HG02798 (cell line): ENCODE measurements around the gene TMEM52.

Source experiments
- ATAC-seq: cut with Tn5 transposase; IDR thresholded peaks from one replicate; pipeline ENCODE4 v1.9.1; 2021; ENCODE audit warnings: mild to moderate bottlenecking; ENCODE audit not compliant: unreplicated experiment, poor library complexity

The TMEM52 gene

DNA sequence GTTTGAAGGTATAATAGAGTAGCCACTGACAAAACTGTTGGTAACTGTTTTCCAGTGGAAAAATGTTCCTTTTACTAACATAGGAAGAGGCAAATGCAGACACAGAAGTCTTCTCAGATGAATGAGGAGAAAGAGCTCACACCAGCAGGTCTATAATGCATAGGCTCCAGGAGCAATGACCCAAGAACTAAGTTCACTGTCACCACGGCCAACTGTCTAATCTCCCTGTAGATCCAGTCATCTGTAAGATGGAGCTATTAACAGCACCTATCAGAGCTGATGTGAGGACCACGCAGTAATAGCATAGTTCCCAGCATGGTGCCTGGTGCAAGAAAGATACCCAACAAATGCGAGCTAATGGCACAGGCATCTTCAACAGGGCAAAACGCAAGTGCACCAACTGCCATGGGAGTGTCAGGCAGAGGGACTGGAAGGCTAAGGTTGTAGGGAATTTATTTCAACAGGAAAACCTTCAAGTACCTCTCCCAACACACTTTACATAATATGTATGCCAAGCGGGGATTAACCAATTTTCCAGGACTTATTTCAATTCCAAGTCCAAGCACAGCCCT, 41.1 kb downstream of the TMEM52 start:
- ATAC-seq = no peak

DNA sequence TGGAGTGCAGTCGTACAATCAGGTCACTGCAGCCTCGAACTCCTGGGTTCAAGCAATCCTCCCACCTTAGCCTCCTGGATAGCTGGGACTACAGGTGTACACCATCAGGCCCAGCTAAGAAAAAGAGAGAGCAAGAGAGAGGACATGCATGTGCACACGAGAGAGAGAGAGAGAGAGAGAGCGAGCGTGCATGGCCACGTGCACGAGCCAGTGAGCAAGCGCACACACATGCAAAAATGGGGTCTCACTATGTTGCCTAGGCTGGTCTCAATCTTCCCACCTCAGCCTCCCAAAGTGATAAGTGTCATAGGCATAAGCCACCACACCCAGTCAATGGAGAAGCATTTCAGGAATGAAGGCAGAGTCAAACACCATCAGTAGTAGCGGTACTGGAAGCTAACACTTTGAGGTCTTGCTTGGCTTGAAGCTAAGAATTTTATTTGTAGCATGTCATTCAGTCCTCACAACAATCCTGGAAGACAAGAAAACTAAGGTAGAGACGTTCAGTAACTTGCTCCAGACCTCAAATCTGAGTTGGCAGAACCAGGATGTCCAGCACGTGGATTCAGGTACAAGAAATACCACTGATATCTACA, 42.6 kb downstream of the TMEM52 start:
- no peak for ATAC-seq

DNA sequence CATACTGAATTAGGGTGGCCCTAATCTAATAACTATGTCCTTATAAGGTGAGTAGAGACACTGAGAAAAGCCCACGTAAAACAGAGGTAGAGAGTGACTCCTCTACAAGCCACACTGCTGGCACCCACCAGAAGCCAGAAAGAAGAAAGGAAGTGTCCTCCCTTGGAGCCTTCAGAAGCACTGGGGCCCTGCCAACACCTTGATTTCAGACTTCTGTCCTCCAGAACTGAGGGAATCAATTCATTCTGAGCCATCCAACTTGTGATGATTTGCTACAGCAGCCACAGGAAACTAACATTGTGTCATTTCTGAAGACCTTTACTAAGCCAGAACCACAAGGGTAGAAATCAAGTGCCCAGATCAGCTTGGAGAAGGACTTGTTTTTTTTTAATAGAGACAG, 43.1 kb downstream of the TMEM52 start:
- no peak for ATAC-seq

DNA sequence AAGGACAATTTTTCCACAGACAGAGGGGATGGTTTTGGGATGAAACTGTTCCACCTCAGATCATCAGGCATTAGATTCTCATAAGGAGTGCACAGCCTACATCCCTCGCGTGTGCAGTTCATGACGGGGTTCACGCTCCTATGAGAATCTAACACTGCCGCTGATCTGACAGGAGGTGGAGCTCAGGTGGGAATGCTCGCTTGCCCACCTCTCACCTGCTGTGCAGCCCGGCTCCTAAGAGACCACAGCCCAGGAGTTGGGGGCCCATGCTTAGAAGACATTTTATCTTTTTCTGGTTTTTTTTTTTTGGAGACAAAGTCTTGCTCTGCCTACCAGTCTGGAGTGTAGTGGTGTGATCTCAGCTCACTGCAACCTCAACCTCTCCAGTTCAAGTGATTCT, 44.2 kb downstream of the TMEM52 start:
- no peak for ATAC-seq

DNA sequence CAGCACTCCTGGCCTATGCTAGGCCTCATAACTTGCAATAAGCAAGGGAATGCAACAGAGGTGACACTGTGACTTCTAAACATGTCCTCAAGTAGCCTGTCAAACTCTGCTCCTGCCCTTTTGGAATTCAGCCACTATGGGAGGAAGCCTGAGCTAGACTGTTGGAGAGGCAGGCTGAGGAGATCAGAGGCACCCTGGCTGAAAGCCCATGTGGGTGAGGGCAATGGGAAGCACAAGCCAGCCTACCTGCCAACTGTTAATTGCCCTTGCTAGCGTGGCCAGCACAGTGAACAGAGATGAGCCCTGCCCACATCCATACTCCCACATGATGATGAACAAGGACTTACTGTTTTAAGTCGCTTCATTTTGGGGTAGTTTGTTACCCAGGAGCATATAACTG, 45.9 kb downstream of the TMEM52 start:
- no peak for ATAC-seq

DNA sequence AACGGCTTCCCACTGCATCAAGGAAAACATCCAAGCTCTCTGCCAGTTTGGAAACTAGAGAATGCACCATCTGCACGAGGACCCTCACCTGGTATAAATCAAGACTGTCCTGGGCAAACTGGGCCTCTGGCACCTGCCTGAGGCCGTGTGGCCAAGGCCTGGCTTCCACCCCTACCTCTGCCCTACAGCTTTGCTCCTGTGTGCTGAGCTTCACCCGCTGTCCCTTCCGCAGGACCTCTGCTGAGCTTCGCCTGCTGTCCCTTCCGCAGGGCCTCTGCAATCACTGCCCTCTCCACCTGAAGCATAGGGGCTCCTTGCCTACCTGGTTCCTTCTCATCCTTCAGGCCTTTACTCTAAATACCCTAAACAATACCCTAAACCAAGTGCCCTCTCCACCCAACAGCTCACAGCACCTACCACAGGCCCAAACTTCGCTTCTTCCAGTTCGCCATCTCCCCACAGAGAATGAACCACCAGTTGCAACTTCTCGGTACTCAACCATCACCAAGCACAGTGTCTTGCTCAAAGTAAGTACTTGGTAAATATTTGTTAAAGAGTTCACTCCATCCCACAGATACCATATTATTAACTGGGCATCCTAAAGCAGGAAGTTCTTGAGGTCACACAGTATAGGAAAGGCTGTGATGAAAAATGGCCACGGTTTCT, 46.6 kb downstream of the TMEM52 start:
- ATAC-seq = no peak

DNA sequence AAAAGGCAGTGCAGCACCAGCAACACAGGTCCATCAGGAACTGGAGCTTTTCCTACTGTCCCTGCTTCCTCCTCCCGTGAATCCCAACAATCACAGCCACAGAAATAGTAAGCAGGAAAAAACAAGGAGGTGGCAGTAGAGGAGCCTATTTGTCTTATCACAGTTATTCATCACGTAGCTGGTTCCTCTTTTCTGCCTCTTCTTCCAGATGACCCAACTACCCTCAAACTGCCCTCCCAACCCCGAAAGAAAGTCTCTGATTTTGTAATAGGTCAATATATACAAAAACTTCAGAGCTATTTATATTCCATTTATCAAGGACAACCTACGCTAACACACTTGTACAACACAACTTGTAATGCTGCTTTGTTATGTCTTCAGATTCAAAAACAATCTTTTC, 49.6 kb downstream of the TMEM52 start:
- ATAC-seq = no peak
